ENCODE results near the gene TRIM65.
A peak's percentile ranks its signal among the peaks of the same experiment; 100 is the strongest.

The TRIM65 gene, protein sequence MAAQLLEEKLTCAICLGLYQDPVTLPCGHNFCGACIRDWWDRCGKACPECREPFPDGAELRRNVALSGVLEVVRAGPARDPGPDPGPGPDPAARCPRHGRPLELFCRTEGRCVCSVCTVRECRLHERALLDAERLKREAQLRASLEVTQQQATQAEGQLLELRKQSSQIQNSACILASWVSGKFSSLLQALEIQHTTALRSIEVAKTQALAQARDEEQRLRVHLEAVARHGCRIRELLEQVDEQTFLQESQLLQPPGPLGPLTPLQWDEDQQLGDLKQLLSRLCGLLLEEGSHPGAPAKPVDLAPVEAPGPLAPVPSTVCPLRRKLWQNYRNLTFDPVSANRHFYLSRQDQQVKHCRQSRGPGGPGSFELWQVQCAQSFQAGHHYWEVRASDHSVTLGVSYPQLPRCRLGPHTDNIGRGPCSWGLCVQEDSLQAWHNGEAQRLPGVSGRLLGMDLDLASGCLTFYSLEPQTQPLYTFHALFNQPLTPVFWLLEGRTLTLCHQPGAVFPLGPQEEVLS

DNA sequence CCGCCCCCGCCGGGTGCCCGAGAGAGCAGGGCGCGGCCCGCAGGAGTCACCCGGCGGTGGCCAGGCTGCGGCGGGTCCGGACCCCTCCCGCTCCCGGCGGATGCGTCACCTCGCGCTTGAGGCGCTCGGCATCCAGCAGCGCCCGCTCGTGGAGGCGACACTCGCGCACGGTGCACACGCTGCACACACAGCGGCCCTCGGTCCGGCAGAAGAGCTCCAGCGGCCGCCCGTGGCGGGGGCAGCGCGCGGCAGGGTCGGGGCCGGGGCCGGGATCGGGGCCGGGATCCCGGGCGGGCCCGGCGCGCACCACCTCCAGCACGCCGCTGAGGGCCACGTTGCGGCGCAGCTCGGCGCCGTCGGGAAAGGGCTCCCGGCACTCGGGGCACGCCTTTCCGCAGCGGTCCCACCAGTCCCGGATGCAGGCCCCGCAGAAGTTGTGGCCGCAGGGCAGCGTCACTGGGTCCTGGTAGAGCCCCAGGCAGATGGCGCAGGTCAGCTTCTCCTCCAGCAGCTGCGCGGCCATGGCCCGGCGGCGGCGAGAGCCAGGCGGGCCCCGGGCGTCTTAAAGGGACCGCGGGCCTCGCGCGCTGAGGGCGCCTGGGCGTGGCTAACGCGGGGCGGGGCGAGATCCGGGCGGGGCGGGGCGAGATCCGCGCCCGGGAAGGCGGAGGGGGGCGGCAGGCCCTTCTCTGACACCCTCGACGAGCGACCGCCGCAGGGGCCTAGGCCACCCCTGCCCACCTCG, at the start of gene TRIM65:
Gene TRIM65, minus strand, starts transcription at position 537 of the 745 bp plus-strand sequence. Its CDS starts 14 bp downstream, at position 523.
- Mint-ChIP-seq H3K36me3 (ENCODE audit: low read depth) (peaks cover 10% of the 10 kb centered on the region), H3K27me3 (ENCODE audit: low read depth) (no peaks in the 10 kb centered on the region), H3K4me3 (peak within 1 kb of the TSS; percentile 82), H3K9me3 (no peaks in the 10 kb centered on the region), H3K4me1 (ENCODE audit: low read depth) (peaks cover 25% of the 10 kb centered on the region), H3K27ac (peak within 1 kb of the TSS; percentile 83)

DNA sequence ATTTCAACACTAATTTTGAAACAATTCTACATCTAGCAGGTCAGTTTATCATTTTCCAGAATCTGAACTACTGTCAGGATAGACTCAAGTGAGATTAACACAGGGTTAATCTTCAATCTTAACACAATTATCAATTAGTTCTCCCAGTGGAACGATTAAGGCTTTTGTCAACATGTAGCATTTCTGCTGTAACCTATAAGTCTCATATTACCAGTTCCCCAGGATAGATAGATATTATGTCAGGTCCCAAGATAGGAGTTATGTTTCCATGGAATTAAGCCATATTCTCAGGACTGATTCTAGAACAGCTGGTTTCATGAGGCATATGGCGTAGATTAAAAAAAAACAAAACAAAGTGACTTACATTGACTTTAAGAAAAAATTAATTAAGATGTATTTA, 48.5 kb upstream of the TRIM65 start:
- Mint-ChIP-seq H3K9me3 (no peaks in the 10 kb centered on the region), H3K4me3 (no peak overlapping the region), H3K27ac (no peak overlapping the region), H3K36me3 (ENCODE audit: low read depth) (peaks cover 15% of the 10 kb centered on the region), H3K4me1 (ENCODE audit: low read depth) (peaks cover 6% of the 10 kb centered on the region), H3K27me3 (ENCODE audit: low read depth) (no peaks in the 10 kb centered on the region)

DNA sequence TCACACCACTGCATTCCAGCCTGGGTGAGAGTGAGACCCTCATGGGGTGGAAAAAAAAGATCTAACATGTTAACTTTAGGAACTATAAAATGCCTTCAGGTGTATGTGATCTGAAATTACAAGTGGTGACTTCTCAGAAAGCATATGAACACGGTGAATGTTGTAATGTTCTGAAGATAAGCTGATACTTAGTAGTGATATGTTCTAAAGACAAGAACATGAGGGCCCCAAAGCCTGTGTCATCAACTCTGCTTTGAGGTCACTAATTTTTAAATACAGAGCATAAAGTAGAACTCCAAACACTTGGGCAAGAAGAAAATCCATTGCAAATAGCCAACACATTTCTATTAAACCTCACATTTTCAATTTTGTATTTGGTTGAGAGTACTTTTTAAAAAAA, 46.7 kb upstream of the TRIM65 start:
- Mint-ChIP-seq H3K4me3 (no peak overlapping the region), H3K9me3 (no peaks in the 10 kb centered on the region), H3K36me3 (ENCODE audit: low read depth) (peaks cover 8% of the 10 kb centered on the region), H3K4me1 (ENCODE audit: low read depth) (peaks cover 6% of the 10 kb centered on the region), H3K27ac (no peak overlapping the region), H3K27me3 (ENCODE audit: low read depth) (no peaks in the 10 kb centered on the region)

DNA sequence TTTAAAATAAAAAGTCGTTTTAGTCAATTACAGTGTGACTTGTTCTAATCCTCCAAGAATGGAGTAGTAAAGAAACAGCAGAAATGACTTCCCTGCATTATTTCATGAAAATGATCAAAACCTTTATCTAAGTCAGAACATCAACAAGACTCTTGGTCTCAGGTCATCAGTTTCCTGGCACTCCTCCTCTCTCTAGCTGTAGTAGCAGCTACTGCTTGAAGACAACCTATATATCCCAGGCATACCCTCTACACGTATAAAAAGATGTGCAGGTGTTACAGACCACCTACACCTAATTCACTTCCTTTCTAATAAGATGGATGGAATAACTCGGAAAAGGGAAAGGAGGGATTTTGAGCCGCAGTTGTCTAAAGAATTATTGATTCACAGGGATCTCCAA, 45.7 kb upstream of the TRIM65 start:
- Mint-ChIP-seq H3K27ac (no peak overlapping the region), H3K36me3 (ENCODE audit: low read depth) (peaks cover 5% of the 10 kb centered on the region), H3K9me3 (no peaks in the 10 kb centered on the region), H3K4me1 (ENCODE audit: low read depth) (peaks cover 6% of the 10 kb centered on the region), H3K27me3 (ENCODE audit: low read depth) (no peaks in the 10 kb centered on the region), H3K4me3 (no peak overlapping the region)

DNA sequence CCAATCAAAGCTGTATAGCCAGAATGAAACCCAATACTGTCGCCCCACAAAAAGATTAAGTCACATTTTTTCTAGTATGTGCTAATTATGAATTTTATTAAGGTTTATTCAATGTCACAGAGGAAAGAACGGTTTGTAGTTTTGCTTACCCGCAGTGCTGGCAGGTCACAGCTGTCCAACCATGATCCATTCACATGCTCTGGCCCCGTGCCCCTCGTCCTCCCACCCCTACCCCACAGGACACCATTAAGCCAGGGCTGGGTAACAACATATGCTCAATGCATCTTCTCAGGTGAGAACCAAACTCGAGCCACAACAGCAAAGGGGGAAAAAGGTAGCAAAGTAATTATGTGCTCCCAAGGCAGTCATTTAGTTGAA, 44.7 kb upstream of the TRIM65 start:
- Mint-ChIP-seq H3K36me3 (ENCODE audit: low read depth) (peaks cover 3% of the 10 kb centered on the region), H3K4me1 (ENCODE audit: low read depth) (peaks cover 6% of the 10 kb centered on the region), H3K27ac (peak overlapping the region; percentile 7), H3K9me3 (no peaks in the 10 kb centered on the region), H3K4me3 (peak overlapping the region; percentile 89), H3K27me3 (ENCODE audit: low read depth) (no peaks in the 10 kb centered on the region)

DNA sequence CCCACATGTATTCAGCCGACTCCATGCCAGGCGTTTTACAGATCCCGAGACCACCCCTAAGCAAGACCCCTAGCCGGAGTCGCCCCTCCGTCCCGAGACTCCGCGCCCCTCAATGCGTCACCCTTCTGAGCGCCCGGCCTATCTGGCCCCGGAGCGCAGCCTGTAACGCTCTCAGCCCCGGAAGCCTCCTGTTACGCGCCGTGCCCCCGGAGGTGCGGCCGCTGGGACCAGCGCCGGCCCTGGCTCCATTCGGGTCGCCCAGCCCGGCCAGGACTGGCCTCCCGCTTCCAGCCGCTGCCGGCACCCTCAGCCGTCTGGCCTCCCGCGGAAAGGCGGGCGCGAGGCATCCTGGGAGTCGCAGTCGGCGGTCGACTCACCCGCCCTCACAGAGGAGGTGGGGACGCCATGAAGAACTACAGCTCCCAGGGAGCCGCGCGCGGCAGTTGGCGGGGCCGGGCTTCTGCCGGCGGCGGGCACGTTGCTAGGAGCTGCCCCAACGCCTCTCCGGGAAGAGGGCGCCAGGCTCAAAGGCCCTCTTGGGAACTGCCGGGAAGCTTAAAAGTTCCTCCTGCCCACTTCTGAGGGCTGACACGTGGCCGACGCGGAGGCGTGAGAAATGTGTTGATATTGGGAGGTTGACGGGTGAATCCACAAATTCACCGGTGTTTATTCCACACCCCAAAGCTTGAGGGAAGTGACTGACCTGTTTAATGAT, 44.1 kb upstream of the TRIM65 start, which contains the start of gene FBF1:
Gene FBF1, minus strand, starts transcription at position 316 of the 715 bp plus-strand sequence. CDS start 2,893 bp downstream, outside the sequence.
- Mint-ChIP-seq H3K9me3 (no peaks in the 10 kb centered on the region), H3K27ac (peak within 1 kb of the TSS; percentile 84), H3K27me3 (ENCODE audit: low read depth) (no peaks in the 10 kb centered on the region), H3K4me3 (peak within 1 kb of the TSS; percentile 89), H3K36me3 (ENCODE audit: low read depth) (peaks cover 3% of the 10 kb centered on the region), H3K4me1 (ENCODE audit: low read depth) (peaks cover 6% of the 10 kb centered on the region)

DNA sequence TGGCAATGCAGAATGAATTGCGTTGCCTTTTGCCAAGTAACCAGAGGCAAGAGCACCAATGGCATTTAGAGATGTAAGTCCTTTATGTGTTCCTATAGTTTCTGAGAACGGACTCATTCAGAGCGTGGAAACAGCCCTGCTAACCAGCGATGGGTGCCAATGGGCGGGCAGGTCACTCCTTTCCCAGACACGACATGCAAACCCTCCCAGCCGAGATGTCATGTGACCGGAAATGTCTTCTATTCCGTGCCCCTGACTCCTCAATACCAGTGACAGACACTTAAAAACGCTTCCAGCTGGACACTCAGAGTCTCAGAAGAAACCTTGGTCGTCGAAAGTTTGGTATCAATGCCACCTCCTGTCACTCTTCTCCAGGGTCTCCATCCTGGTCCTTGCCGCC, 40.9 kb upstream of the TRIM65 start:
- no peak overlapping the region for H3K4me3 Mint-ChIP-seq
- no peaks in the 10 kb centered on the region for H3K9me3 Mint-ChIP-seq
- no peaks in the 10 kb centered on the region for H3K36me3 Mint-ChIP-seq (ENCODE audit: low read depth)
- H3K4me1 Mint-ChIP-seq (ENCODE audit: low read depth) = peaks cover 6% of the 10 kb centered on the region
- H3K27ac Mint-ChIP-seq = no peak overlapping the region
- no peaks in the 10 kb centered on the region for H3K27me3 Mint-ChIP-seq (ENCODE audit: low read depth)

DNA sequence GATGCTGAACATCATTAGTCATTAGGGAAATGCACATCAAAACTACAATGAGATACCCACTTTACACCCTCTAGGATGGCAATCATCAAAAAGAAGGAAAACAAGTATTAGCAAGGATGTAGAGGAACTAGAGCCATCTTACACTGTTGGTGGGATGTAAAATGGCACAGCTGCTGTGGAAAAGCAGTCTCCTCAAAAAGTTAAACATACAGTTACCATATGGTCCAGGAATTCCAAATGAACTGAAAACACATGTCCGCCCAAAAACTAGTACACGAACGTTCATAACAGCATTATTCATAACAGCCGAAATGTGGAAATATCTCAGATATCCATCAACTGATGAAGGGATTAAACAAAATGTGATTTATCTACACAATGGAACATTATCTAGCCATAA, 37.1 kb upstream of the TRIM65 start:
- H3K4me1 Mint-ChIP-seq (ENCODE audit: low read depth) = no peaks in the 10 kb centered on the region
- H3K4me3 Mint-ChIP-seq = no peak overlapping the region
- no peaks in the 10 kb centered on the region for H3K36me3 Mint-ChIP-seq (ENCODE audit: low read depth)
- H3K27me3 Mint-ChIP-seq (ENCODE audit: low read depth) = no peaks in the 10 kb centered on the region
- H3K27ac Mint-ChIP-seq = no peak overlapping the region
- no peaks in the 10 kb centered on the region for H3K9me3 Mint-ChIP-seq

DNA sequence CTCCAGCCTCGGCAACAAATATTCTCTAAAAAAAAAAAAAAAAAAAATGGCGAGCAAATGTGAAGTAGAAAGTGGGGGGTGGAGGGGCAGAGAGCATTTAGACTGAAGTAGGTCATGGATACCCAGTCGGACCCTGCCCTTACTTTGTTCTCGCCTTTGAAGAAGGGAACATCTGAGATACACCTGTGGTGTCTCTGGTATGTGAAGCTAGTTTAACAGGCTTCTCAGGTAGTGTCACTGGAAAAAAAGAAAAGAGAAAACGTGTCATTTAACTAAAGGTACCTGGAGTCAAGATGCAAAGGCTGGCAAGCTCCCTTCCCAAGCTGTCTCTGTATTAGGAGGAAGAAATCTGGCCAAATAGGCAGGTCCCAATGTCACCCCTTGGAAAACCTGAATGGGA, 36.1 kb upstream of the TRIM65 start:
- no peaks in the 10 kb centered on the region for H3K9me3 Mint-ChIP-seq
- no peak overlapping the region for H3K27ac Mint-ChIP-seq
- no peaks in the 10 kb centered on the region for H3K27me3 Mint-ChIP-seq (ENCODE audit: low read depth)
- no peak overlapping the region for H3K4me3 Mint-ChIP-seq
- peaks cover 1% of the 10 kb centered on the region for H3K36me3 Mint-ChIP-seq (ENCODE audit: low read depth)
- H3K4me1 Mint-ChIP-seq (ENCODE audit: low read depth) = no peaks in the 10 kb centered on the region

DNA sequence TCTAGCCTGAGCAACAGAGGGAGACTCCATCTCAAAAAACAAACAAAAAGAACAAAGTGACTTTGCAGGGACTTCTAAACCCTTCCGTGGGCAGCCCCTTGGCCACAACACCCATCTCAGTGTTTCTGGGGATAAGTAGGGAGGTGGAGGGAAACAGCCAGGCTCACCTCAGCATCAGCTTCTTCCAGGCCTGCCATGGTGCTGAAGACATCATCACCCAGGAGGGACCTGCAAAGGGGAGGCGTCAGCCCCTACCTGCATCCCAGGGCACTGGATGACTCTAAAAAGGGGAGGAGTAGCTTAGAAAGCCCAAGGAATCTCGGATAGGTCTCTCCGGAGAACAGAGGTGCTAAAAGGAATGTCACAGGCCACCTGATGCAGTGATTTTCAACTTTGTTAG, 34.3 kb upstream of the TRIM65 start:
- Mint-ChIP-seq H3K9me3 (no peaks in the 10 kb centered on the region), H3K4me3 (no peak overlapping the region), H3K4me1 (ENCODE audit: low read depth) (no peaks in the 10 kb centered on the region), H3K36me3 (ENCODE audit: low read depth) (peaks cover 1% of the 10 kb centered on the region), H3K27me3 (ENCODE audit: low read depth) (no peaks in the 10 kb centered on the region), H3K27ac (no peak overlapping the region)

DNA sequence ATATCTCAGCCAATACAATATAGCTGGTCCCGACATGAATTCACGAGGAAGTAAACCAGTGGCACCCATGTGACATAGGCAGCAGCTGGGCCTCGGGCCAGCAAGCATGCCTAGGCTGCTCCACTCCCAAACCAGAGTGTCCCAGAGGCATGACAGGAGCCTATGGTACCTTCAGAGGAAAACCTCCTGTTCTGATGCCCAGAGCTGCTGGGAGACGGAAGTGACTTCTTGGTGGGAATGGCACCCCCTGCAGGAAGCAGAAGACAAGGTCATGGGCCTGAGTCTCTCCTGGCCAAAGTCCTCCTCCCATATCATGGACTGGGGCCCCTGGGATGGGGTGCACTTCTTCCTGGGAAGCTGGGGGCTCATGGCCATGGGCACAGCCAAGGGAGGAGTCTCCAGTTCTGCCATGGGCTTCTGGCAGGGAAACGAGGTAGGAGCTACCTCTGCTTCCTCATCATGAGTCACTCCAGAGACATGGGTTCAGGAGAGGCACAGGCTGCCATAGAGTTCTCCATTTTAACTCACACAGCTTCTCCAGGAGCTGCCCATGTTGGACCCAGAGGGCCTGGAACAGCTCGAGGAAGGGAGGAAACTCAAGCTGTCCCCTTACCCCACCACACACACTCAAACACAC, 30.7 kb upstream of the TRIM65 start:
- Mint-ChIP-seq H3K27ac (no peak overlapping the region), H3K36me3 (ENCODE audit: low read depth) (peaks cover 1% of the 10 kb centered on the region), H3K4me3 (no peak overlapping the region)

DNA sequence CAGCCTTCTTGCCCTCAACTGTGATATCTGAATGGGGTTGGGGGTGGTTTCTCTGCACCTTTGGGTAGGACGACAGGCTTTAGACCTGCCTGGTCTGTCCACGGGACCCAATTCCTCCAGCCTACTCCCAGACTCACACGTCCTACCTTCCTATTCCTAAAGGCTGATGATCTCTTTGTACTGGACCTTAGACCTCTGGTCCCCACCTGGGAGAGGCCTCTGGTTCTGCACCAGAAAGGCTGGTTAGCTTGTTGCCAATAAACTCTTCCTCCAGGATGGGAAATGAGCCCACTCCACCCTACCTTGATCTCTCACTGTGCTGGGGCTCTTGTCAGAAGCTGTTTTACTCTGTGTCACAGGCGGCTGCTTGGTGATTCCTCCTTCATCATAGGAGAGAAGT, 29.7 kb upstream of the TRIM65 start:
- peaks cover 1% of the 10 kb centered on the region for H3K36me3 Mint-ChIP-seq (ENCODE audit: low read depth)
- no peaks in the 10 kb centered on the region for H3K9me3 Mint-ChIP-seq
- no peaks in the 10 kb centered on the region for H3K27me3 Mint-ChIP-seq (ENCODE audit: low read depth)
- H3K27ac Mint-ChIP-seq = no peak overlapping the region
- H3K4me1 Mint-ChIP-seq (ENCODE audit: low read depth) = no peaks in the 10 kb centered on the region
- H3K4me3 Mint-ChIP-seq = no peak overlapping the region

More for the DNA sequence above, 30.7 kb upstream of the TRIM65 start:
- H3K4me1 Mint-ChIP-seq (ENCODE audit: low read depth) = no peaks in the 10 kb centered on the region
- H3K9me3 Mint-ChIP-seq = no peaks in the 10 kb centered on the region
- H3K27me3 Mint-ChIP-seq (ENCODE audit: low read depth) = no peaks in the 10 kb centered on the region

DNA sequence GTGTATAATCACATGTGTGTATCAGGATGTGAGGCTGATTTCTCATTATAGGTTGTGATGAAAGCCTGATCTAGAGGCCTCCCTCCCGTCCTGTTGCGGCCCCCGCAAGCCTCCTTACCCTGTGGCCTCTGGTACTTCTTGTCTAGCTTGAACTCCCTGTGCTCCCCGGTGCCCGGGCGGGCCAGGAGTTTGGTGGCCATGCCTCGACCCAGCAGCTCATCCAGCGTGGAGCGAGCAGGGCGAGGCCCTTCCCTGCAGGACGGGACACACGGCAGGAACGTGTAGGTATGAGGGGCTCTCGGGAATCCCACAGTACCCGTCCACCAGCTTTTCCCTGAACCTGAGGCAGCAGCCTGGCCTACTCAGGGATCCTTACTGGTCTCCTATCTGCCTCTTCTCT, 29.2 kb upstream of the TRIM65 start:
- H3K4me1 Mint-ChIP-seq (ENCODE audit: low read depth) = no peaks in the 10 kb centered on the region
- H3K9me3 Mint-ChIP-seq = no peaks in the 10 kb centered on the region
- no peak overlapping the region for H3K27ac Mint-ChIP-seq
- no peaks in the 10 kb centered on the region for H3K27me3 Mint-ChIP-seq (ENCODE audit: low read depth)
- H3K36me3 Mint-ChIP-seq (ENCODE audit: low read depth) = peaks cover 1% of the 10 kb centered on the region
- H3K4me3 Mint-ChIP-seq = no peak overlapping the region

DNA sequence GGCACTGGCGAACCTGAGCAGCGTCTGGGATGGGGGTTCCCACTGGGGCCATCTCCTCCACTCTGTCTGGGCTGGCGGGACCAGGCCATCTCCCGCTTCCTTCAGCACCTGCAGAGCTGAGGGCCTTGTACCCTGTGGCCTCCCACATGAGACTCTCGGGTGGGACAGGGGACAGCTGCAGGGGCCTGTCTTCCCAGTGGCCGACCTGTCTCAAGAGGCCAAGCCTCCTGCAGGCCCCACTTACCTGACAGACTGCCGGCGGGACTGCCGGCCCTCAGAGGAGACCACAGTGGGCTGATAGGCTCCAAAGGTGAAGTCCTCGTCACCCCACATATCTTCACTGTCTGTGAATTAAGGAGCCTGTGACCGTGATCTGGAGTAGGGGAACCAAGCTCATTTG, 28.4 kb upstream of the TRIM65 start:
- no peaks in the 10 kb centered on the region for H3K9me3 Mint-ChIP-seq
- H3K4me3 Mint-ChIP-seq = no peak overlapping the region
- H3K27ac Mint-ChIP-seq = no peak overlapping the region
- H3K4me1 Mint-ChIP-seq (ENCODE audit: low read depth) = no peaks in the 10 kb centered on the region
- peaks cover 1% of the 10 kb centered on the region for H3K36me3 Mint-ChIP-seq (ENCODE audit: low read depth)
- H3K27me3 Mint-ChIP-seq (ENCODE audit: low read depth) = no peaks in the 10 kb centered on the region
